Measurements from ENCODE around the gene TUBB6.

GRCh38 chr18:12366784-12367183, 58.7 kb downstream of the TUBB6 start:
- no peak for TF ChIP-seq CTCF (conservative IDR thresholded peaks at IDR 0.05 in 1 of 2, IDR thresholded peaks at IDR 0.05 in 1 of 2; ENCODE audit: extremely low read depth in 1 of 2, insufficient read depth in 1 of 2, low read depth in 1 of 2, low read length in 2 of 2)
- no peak for TF ChIP-seq EZH2 (IDR thresholded peaks at IDR 0.05; ENCODE audit: borderline replicate concordance, low read length)

Measured in mammary epithelial cell (primary cell).